K562 treated with DMSO at 1 percent for 48 hours (cell line): ENCODE results near the gene KRTAP10-12. TPM values are rescaled to one million over a fixed set of nuclear protein-coding genes. Genes with fewer than 3 reads are reported as not detected.

Experiments
- total RNA-seq: library from RNA; unstranded; fragments of 300-600 nt; gene quantifications from 2 replicates; pipeline ENCODE4 v1.2.3, GENCODE V29; 2022; ENCODE audit warnings: low replicate concordance; ENCODE audit errors: extremely low read depth

The KRTAP10-12 gene, protein sequence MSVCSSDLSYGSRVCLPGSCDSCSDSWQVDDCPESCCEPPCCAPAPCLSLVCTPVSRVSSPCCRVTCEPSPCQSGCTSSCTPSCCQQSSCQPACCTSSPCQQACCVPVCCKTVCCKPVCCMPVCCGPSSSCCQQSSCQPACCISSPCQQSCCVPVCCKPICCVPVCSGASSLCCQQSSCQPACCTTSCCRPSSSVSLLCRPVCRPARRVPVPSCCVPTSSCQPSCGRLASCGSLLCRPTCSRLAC
- total RNA-seq, result not detected in 2 replicates

GRCh38 chr21:44697172-44697810 is at the start of gene KRTAP10-12:
Gene KRTAP10-12, plus strand, starts transcription at chr21:44697172. Its CDS starts 30 bp downstream, at chr21:44697202.

GRCh38 chr21:44654576-44655175 is 42.3 kb upstream of the KRTAP10-12 start, which contains the start of gene KRTAP12-4:
Gene KRTAP12-4, minus strand, starts transcription at chr21:44654659. Its CDS starts 45 bp downstream, at chr21:44654614.

DNA sequence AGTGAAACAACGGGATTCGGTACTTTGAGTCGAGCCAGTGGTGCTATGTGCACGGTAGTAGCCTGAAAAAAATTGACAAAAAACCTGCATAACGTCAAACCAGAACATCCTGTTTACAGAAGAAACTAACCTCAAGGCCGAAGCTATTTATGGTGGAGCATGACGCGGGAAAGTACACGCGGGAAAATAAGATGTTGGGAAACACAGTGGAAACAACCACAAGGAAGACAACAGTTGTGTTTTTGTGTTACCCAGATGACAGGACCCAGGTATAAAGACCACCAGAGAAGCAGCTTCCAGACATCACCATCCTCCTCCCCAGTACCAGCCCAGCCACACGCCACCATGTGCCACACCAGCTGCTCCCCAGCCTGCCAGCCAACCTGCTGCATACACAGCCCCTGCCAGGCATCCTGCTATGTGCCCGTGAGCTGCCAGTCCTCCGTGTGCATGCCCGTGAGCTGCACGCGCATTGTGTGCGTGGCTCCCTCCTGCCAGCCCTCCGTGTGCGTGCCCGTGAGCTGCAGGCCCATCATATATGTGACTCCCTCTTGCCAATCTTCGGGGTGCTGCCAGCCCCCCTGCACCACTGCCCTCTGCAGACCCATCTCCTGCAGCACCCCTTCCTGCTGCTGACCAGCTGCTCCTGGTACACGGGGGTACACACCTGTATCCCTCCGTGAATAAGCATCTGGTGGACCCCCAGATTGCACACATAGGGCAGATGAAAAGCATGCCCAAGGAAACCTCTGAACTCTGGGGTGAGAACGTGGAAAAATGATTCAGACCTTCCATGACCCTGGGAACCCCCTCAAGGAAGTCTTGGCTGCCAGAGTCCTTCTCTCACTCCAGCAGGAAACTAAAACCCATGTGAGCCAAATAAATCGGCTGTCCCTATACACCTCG is 39.1 kb upstream of the KRTAP10-12 start, which contains the start of gene KRTAP12-3:
Gene KRTAP12-3 (plus strand): TSS at position 298 of the 906 bp plus-strand sequence. CDS start 48 bp downstream, at position 346.

DNA sequence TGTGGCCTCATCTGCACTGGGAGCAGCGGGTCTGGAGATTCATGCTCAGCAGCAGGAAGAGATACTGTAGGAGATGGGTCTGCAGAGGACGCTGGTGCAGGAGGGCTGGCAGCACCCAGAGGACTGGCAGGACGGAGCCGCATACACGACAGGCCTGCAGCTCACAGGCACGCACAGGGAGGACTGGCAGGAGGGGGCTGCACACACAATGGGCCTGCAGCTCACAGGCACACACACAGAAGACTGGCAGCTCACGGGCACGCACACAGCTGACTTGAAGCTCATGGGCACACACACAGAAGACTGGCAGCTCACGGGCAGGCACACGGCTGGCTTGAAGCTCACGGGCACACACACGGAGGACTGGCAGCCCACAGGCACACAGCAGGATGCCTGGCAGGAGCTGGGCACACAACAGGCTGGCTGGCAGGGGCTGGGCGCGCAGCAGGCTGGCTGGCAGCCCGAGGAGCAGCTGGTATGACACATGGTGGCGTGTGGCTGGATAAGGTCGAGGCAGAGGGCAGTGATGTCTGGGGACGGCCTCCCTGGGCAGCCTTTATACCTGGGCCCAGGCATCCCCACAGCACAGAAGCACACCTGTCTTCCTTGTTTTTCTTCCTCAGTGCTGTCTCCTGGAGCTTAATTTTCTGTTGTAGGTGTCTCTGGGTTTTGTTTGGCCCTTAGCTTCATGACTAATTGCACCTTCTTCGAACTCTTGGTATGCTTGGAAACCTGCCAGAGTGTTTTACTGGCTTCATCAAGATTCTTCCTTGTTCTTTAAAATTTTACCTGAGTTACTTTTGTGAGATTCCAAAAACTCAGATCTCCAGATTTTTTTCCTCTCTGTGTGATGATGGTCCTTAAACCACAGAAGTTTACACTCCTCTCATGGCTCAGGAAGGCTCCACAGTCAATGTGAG is 30.3 kb upstream of the KRTAP10-12 start, which contains the start of gene KRTAP12-2:
Gene KRTAP12-2 (minus strand): TSS at position 527 of the 920 bp plus-strand sequence. CDS start 41 bp downstream, at position 486.

GRCh38 chr21:44681861-44682579 is 15.0 kb upstream of the KRTAP10-12 start, which contains the start of gene KRTAP12-1:
Gene KRTAP12-1, minus strand, starts transcription at chr21:44682163. Its CDS starts 40 bp downstream, at chr21:44682123.

DNA sequence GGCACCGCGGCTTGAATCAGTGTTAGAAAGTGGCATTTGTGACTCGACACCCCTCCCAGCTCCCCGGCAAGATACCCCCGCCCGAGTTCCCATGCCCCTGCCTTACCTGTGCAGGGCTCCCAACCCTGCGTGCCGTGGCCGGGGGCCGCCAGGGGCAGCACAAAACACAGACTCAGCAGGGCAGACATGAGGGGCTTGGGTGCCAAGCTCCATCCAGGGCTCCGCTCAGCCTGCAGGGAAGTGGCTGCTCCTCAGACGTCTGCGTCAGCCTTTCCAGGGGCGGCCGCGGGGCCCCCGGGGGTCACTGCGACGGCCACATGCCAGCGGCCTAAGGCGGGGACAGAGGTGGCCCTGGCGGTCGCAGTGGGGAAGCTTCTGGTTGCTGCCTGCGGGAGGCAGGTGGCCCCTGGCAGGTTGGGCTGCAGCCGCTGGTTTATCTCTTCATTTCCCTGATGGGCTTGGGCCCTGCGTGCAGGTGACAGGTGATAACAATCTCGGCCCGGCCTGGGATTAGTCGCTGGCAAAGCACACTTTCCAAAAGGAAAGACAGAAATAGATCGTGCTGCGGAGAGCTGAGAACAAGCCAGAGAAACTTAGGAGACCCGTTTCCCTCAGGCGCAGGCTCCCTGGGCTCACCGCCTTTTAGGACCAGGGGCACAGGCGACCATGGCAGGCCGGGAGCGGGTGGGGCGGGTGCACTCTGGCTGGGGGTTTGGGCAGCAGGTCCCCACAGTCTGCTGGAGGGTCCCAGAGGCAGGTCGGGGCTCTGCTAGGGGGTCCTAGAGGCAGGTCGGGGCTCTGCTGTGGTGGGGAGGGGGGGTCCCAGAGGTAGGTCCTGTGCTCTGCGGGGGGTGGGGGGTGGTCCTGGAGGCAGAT is 14.6 kb downstream of the KRTAP10-12 start, which contains the start of gene TSPEAR:
Gene TSPEAR (minus strand): TSS at position 246 of the 876 bp plus-strand sequence. CDS start 58 bp downstream, at position 188.

Other genes with a start within 250 kb of the KRTAP10-12 start
- gene LRRC3, start 241.7 kb upstream of the KRTAP10-12 start, total RNA-seq, result not detected in 2 replicates
- not detected in 2 replicates for gene KRTAP10-1, start 157.0 kb upstream of the KRTAP10-12 start, total RNA-seq
- gene KRTAP10-2, start 145.7 kb upstream of the KRTAP10-12 start, total RNA-seq, result not detected in 2 replicates
- not detected in 2 replicates for gene KRTAP10-3, start 138.4 kb upstream of the KRTAP10-12 start, total RNA-seq
- not detected in 2 replicates for gene KRTAP10-4, start 123.4 kb upstream of the KRTAP10-12 start, total RNA-seq
- gene KRTAP10-5, start 116.6 kb upstream of the KRTAP10-12 start, total RNA-seq, result not detected in 2 replicates
- gene KRTAP10-6, start 104.7 kb upstream of the KRTAP10-12 start, total RNA-seq, result not detected in 2 replicates
- not detected in 2 replicates for gene KRTAP10-7, start 96.6 kb upstream of the KRTAP10-12 start, total RNA-seq
- not detected in 2 replicates for gene KRTAP10-8, start 85.1 kb upstream of the KRTAP10-12 start, total RNA-seq
- gene KRTAP10-9, start 70.1 kb upstream of the KRTAP10-12 start, total RNA-seq, result not detected in 2 replicates
- gene KRTAP10-10, start 59.8 kb upstream of the KRTAP10-12 start, total RNA-seq, result not detected in 2 replicates
- not detected in 2 replicates for gene KRTAP10-11, start 50.8 kb upstream of the KRTAP10-12 start, total RNA-seq
- not detected in 2 replicates for gene KRTAP12-4, start 42.5 kb upstream of the KRTAP10-12 start, total RNA-seq
- not detected in 2 replicates for gene KRTAP12-3, start 39.2 kb upstream of the KRTAP10-12 start, total RNA-seq
- gene KRTAP12-2, start 30.2 kb upstream of the KRTAP10-12 start, total RNA-seq, result not detected in 2 replicates
- gene KRTAP12-1, start 15.0 kb upstream of the KRTAP10-12 start, total RNA-seq, result not detected in 2 replicates
- gene TSPEAR, start 14.4 kb downstream of the KRTAP10-12 start, total RNA-seq, result not detected in 2 replicates
- 245 TPM in 1 of 2 replicates, not detected in the other for gene UBE2G2, start 104.6 kb downstream of the KRTAP10-12 start, total RNA-seq
- not detected in 2 replicates for gene SUMO3, start 120.9 kb downstream of the KRTAP10-12 start, total RNA-seq
- not detected in 2 replicates for gene PTTG1IP, start 176.5 kb downstream of the KRTAP10-12 start, total RNA-seq
- not detected in 2 replicates for gene ITGB2, start 223.7 kb downstream of the KRTAP10-12 start, total RNA-seq
- gene SLX9, start 242.9 kb downstream of the KRTAP10-12 start, total RNA-seq, result not detected in 2 replicates